OCI-LY3 (cell line): ENCODE measurements around the gene SRGAP1.

Experiments
- H2AFZ ChIP-seq: fragments of 200-600, 300-600 bp; shearing (Covaris generic); 2 replicates; pipeline ENCODE4 v1.6.0; 2014; ENCODE audit warnings: antibody characterized with exemption, low read depth, low read length
- H3K27ac ChIP-seq: fragments of 200-600, 300-600 bp; sonication (generic); 2 replicates; pipeline ENCODE4 v1.5.1; 2014; ENCODE audit warnings: mild to moderate bottlenecking, low read length, moderate library complexity, mixed read lengths
- H3K27me3 ChIP-seq: fragments of 200-600, 300-600 bp; sonication (generic); 2 replicates; pipeline ENCODE4 v1.6.1; 2014; ENCODE audit warnings: low read depth, low read length, mixed read lengths
- H3K36me3 ChIP-seq: fragments of 200-600, 300-600 bp; sonication (generic); replicated peaks from 2 replicates; pipeline ENCODE3; 2014; ENCODE audit warnings: low read depth, low read length, mixed read lengths
- H3K4me1 ChIP-seq: fragments of 300-600, 200-600 bp; sonication (generic); 2 replicates; pipeline ENCODE4 v1.6.1; 2014; ENCODE audit warnings: low read length, mixed read lengths
- H3K4me2 ChIP-seq: fragments of 200-600, 300-600 bp; sonication (generic); 2 replicates; pipeline ENCODE4 v1.6.1; 2014; ENCODE audit warnings: low read length, mixed read lengths
- H3K4me3 ChIP-seq: fragments of 300-600, 200-600 bp; sonication (generic); 2 replicates; pipeline ENCODE4 v1.5.1; 2014; ENCODE audit warnings: antibody characterized with exemption, mild to moderate bottlenecking, low read length, moderate library complexity
- H3K79me2 ChIP-seq: fragments of 300-600, 200-600 bp; shearing (Covaris generic); 2 replicates; pipeline ENCODE4 v1.6.1; 2014; ENCODE audit warnings: mild to moderate bottlenecking, low read length, mixed read lengths
- H3K9ac ChIP-seq: fragments of 300-600, 200-600 bp; shearing (Covaris generic); 2 replicates; pipeline ENCODE4 v1.6.0; 2014; ENCODE audit warnings: mild to moderate bottlenecking, low read length, moderate library complexity
- H3K9me3 ChIP-seq: fragments of 200-600, 300-600 bp; shearing (Covaris generic); 2 replicates; pipeline ENCODE4 v1.6.1; 2014; ENCODE audit warnings: low read length, mixed read lengths; ENCODE audit not compliant: insufficient read depth
- H4K20me1 ChIP-seq: fragments of 200-600, 300-600 bp; sonication (generic); 2 replicates; pipeline ENCODE4 v1.6.1; 2016; ENCODE audit warnings: low read length, mixed read lengths; ENCODE audit not compliant: insufficient read depth
- EZH2phosphoT487 ChIP-seq: fragments of 200-600 bp; shearing (Covaris generic); IDR thresholded peaks from 2 replicates; pipeline ENCODE4 v1.6.1; 2018; ENCODE audit warnings: antibody characterized with exemption, mixed run types, low read depth
- TF ChIP-seq, protein P1 (sequence below): fragments of 200-600, 300-600 bp; sonication (generic); IDR thresholded peaks from 2 replicates; pipeline ENCODE4 v1.5.1; 2014; ENCODE audit warnings: antibody characterized with exemption, low read length, low read depth

Gene SRGAP1

GRCh38 chr12:64170024-64170423, 325.5 kb downstream of the SRGAP1 start:
- no peak overlapping the region for H3K27ac ChIP-seq
- no peaks in the 10 kb centered on the region for H4K20me1 ChIP-seq
- TF ChIP-seq, protein P1, sequence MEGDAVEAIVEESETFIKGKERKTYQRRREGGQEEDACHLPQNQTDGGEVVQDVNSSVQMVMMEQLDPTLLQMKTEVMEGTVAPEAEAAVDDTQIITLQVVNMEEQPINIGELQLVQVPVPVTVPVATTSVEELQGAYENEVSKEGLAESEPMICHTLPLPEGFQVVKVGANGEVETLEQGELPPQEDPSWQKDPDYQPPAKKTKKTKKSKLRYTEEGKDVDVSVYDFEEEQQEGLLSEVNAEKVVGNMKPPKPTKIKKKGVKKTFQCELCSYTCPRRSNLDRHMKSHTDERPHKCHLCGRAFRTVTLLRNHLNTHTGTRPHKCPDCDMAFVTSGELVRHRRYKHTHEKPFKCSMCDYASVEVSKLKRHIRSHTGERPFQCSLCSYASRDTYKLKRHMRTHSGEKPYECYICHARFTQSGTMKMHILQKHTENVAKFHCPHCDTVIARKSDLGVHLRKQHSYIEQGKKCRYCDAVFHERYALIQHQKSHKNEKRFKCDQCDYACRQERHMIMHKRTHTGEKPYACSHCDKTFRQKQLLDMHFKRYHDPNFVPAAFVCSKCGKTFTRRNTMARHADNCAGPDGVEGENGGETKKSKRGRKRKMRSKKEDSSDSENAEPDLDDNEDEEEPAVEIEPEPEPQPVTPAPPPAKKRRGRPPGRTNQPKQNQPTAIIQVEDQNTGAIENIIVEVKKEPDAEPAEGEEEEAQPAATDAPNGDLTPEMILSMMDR, result no peak
- no peak for TF ChIP-seq EZH2phosphoT487
- no peak overlapping the region for H3K4me3 ChIP-seq
- no peaks in the 10 kb centered on the region for H3K36me3 ChIP-seq
- H3K4me2 ChIP-seq, result no peak overlapping the region
- no peaks in the 10 kb centered on the region for H3K4me1 ChIP-seq
- no peaks in the 10 kb centered on the region for H3K27me3 ChIP-seq
- no peak overlapping the region for H2AFZ ChIP-seq
- H3K79me2 ChIP-seq, result no peaks in the 10 kb centered on the region
- H3K9ac ChIP-seq, result no peak overlapping the region
- H3K9me3 ChIP-seq, result no peaks in the 10 kb centered on the region

DNA sequence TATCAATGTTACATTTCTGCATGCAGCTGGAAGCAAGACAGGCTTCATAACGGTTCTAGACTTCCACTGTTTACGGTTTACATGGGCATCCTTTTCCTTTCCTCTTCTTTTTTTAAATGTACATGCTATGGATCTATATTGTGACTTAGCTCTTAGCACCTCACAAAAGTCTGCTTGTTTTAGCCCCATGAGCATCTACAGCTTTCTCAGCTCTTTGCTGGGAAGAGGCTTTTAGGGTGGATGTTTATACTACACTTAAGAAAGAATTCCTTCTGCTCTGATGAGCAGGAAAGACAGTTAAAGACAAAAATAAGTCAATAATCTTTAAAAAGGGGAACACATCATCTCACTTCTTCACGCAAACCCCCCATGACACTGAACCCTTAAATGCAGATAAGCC, 326.2 kb downstream of the SRGAP1 start:
- H3K4me2 ChIP-seq, result no peak overlapping the region

DNA sequence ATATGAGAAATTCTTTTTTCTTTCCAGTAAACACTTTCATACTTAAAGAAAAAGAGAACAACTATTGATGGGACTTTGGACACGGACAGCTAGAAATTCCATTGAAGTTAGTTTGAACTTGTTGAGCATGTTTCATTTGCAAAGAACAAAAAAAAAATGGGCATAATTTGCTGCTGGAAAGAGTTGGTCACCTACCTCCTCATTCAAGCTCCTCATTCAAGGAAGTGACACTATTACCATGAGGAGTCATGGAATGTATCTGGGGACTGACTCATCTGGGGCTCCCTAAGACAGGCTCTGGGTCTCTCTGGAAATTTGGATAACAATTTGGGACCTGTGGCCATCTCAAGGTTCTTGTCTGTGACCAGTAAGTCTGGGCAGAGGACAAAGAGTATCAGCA, 327.2 kb downstream of the SRGAP1 start:
- H3K27ac ChIP-seq, result no peak overlapping the region
- H3K4me2 ChIP-seq, result no peak overlapping the region

More for the DNA sequence above, 326.2 kb downstream of the SRGAP1 start:
- Histone ChIP-seq H3K4me3 (no peak overlapping the region), H3K4me1 (no peaks in the 10 kb centered on the region), H2AFZ (no peak overlapping the region), H3K79me2 (no peaks in the 10 kb centered on the region), H3K27me3 (no peaks in the 10 kb centered on the region), H3K27ac (no peak overlapping the region), H4K20me1 (no peaks in the 10 kb centered on the region), H3K36me3 (no peaks in the 10 kb centered on the region), H3K9ac (no peak overlapping the region), H3K9me3 (no peaks in the 10 kb centered on the region)
- no peak for TF ChIP-seq EZH2phosphoT487
- TF ChIP-seq, protein P1, result no peak

GRCh38 chr12:64172143-64172970, 327.9 kb downstream of the SRGAP1 start:
- no peak overlapping the region for H3K4me3 ChIP-seq
- H3K79me2 ChIP-seq, result no peaks in the 10 kb centered on the region
- no peaks in the 10 kb centered on the region for H3K4me1 ChIP-seq
- H3K9ac ChIP-seq, result no peak overlapping the region
- H4K20me1 ChIP-seq, result no peaks in the 10 kb centered on the region
- TF ChIP-seq EZH2phosphoT487, result no peak
- TF ChIP-seq, protein P1, result no peak
- H3K9me3 ChIP-seq, result no peaks in the 10 kb centered on the region
- no peaks in the 10 kb centered on the region for H3K27me3 ChIP-seq
- no peak overlapping the region for H3K4me2 ChIP-seq
- H2AFZ ChIP-seq, result 0 out of 2 replicates have a peak overlapping the region, but pooled peaks have one; percentile 15
- H3K36me3 ChIP-seq, result no peaks in the 10 kb centered on the region
- no peak overlapping the region for H3K27ac ChIP-seq

More for the DNA sequence above, 327.2 kb downstream of the SRGAP1 start:
- Histone ChIP-seq H2AFZ (no peak overlapping the region), H3K4me1 (no peaks in the 10 kb centered on the region), H3K9me3 (no peaks in the 10 kb centered on the region), H4K20me1 (no peaks in the 10 kb centered on the region), H3K4me3 (no peak overlapping the region), H3K27me3 (no peaks in the 10 kb centered on the region), H3K79me2 (no peaks in the 10 kb centered on the region), H3K9ac (no peak overlapping the region), H3K36me3 (no peaks in the 10 kb centered on the region)
- no peak for TF ChIP-seq EZH2phosphoT487
- TF ChIP-seq, protein P1, result no peak
